Measurements from ENCODE around the gene S100A5. TPM values are rescaled to one million over a fixed set of nuclear protein-coding genes. Genes with fewer than 3 reads are reported as not detected.

The S100A5 gene
- total and polyA plus RNA-seq, 2 of the 8 experiments (the other 6 are each of a cell fraction or from before 2014, with no cell fraction given), result not detected

DNA sequence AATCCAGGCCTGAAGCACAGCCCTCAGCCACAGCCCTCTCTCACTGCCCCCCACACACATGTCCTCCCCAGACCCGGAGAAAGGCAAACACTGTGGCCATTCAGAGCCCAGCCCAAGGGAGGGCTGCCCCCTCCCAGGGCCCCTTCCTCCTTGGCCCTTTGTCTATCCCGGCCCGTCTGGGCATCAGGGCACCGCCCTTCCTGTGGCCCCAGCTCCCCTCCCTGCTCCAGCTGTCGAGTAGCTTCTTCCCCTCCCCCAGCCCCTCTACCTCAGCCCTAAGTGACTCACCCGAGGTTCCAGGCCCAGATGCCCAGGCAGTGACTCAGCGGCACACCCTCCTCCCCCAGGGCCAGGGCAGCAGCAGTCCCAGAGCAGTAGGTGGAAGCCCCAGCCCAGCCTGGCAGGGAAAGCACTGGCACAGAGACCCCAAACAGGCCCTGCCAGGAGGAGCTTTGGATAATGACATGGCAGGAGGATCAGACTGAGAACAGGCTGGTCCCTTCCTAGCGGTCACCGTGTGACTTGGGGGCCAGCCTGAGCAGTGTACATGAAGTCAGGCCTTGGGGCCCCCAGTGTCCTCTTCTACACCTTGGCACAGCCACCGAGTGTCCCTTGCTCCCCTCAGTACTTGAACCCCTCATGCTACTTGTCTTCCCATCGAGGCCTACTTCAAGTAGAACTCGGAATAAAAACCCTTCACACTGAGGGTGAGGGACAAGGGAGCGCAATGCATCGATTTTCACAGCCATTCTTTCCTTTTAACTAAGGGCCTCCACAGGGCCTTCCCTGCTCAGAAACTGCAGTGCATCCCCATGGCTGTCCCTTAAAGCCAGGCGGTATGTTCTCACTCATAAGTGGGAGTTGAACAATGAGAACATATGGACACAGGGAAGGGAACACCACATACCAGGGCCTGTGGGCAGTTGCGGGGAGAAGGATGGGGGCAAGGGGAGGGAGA, 26.0 kb upstream of the S100A5 start:
- H3K9me3 ChIP-seq (ENCODE audit: insufficient read depth in 2 of 2, low read depth in 1 of 2, low read length in 1 of 2), result no peaks in the 10 kb centered on the region
- DNase-seq (ENCODE audit: low read depth in 1 of 2, low spot score in 2 of 2), result peak; percentile 76 to 90
- H3K23ac ChIP-seq (ENCODE audit: insufficient read length), result no peak overlapping the region
- peak overlapping the region; percentile 5 to 37; a peak in 3 of 4 replicates for H3K4me2 ChIP-seq (ENCODE audit: insufficient read depth in 1 of 2, low read depth in 2 of 2, low read length in 2 of 2)
- peak overlapping the region; percentile 96 for H2BK120ac ChIP-seq (replicated peaks; ENCODE audit: low read depth, low read length)
- H2BK5ac ChIP-seq (ENCODE audit: low read depth, low read length), result peak overlapping the region; percentile 97; the same call in 1 of the 2 replicates
- CTCF ChIA-PET (ENCODE audit: partially characterized antibody), result interaction anchor here (0.6 to 4.4 kb wide), 19 partner anchors 14 to 214 kb away, joined by 3 to 20 read pairs (median 5); partner anchors contain the start of genes S100A14, S100A4, S100A5 and S100A6
- no peak overlapping the region for H3K14ac ChIP-seq (ENCODE audit: insufficient read length)
- H2BK20ac ChIP-seq (ENCODE audit: low read length), result peak overlapping the region; percentile 83; the same call in 1 of the 2 replicates
- H3K9ac ChIP-seq (replicated peaks in 1 of 4; ENCODE audit: extremely low read depth in 1 of 4, low read depth in 3 of 4, low read length in 3 of 4), result peak overlapping the region in 2 of 4 experiments; percentile 26 to 36; a peak in 3 of 7 replicates
- H3K27me3 ChIP-seq (replicated peaks in 1 of 4; ENCODE audit: control insufficient read depth in 3 of 4, extremely low read depth in 1 of 4, insufficient read depth in 3 of 4, low read length in 3 of 4), result 0 out of 7 replicates have a peak, but pooled peaks cover 0 to 4% (median 0%) of the 10 kb centered on the region in 4 experiments
- H4K8ac ChIP-seq (ENCODE audit: extremely low read depth, insufficient read depth, low read length), result peak overlapping the region; percentile 64; the same call in 1 of the 2 replicates
- no peak overlapping the region for H2AFZ ChIP-seq (ENCODE audit: low read length)
- H3K56ac ChIP-seq (replicated peaks; ENCODE audit: insufficient read length, low read depth, low read length), result peak overlapping the region; percentile 88
- H3K79me1 ChIP-seq (ENCODE audit: low read depth, low read length), result no peaks in the 10 kb centered on the region
- peak overlapping the region; percentile 34 for H4K5ac ChIP-seq (ENCODE audit: insufficient read length, low read depth, low read length)
- 48% methylated on average over 16 of the region's 16 CpGs; no CpG with 5 or more reads in 1 of the 2 experiments for WGBS, 2 experiments (ENCODE audit: extremely low coverage in 1 of 2, insufficient coverage in 1 of 2, insufficient read length in 1 of 2, insufficient replicate concordance in 2 of 2, low coverage in 1 of 2, low lambda C conversion rate in 2 of 2, missing lambda C conversion rate in 1 of 2)
- H3K4me3 ChIP-seq (ENCODE audit: extremely low read depth in 1 of 4, insufficient read depth in 2 of 4, low read depth in 3 of 4, low read length in 4 of 4), result no peak overlapping the region
- no peaks in the 10 kb centered on the region for H3K79me2 ChIP-seq (ENCODE audit: control insufficient read depth in 1 of 2, insufficient read depth in 2 of 2, low read length in 2 of 2)
- H2BK15ac ChIP-seq (ENCODE audit: low read length), result peak overlapping the region; percentile 95; the same call in 1 of the 2 replicates
- peaks cover 2% of the 10 kb centered on the region for H3K23me2 ChIP-seq (ENCODE audit: low read depth, low read length)
- no peak for FAIRE-seq
- POLR2A ChIA-PET (ENCODE audit: partially characterized antibody), result interaction anchor here (0.7 to 1.6 kb wide), 12 partner anchors 10 to 82 kb away, joined by 3 to 7 read pairs (median 4); partner anchors contain the start of genes CHTOP, S100A13, S100A16 and S100A4
- H3K18ac ChIP-seq (ENCODE audit: extremely low read depth, low read length), result peak overlapping the region; percentile 64
- H3K4ac ChIP-seq (replicated peaks; ENCODE audit: insufficient read length, low read depth, low read length), result peak overlapping the region; percentile 88
- peak overlapping the region; percentile 96 for H2AK5ac ChIP-seq (ENCODE audit: low read depth, low read length)
- no peaks in the 10 kb centered on the region for H3K36me3 ChIP-seq (ENCODE audit: control insufficient read depth in 2 of 4, insufficient read depth in 4 of 4, low read length in 3 of 4)
- H4K91ac ChIP-seq (replicated peaks; ENCODE audit: insufficient read length, low read length), result peak overlapping the region; percentile 96
- H2BK12ac ChIP-seq (ENCODE audit: low read depth, low read length), result peak overlapping the region; percentile 99
- no peaks in the 10 kb centered on the region for H4K20me1 ChIP-seq (replicated peaks in 1 of 2; ENCODE audit: control insufficient read depth in 1 of 2, insufficient read depth in 2 of 2, low read length in 2 of 2)
- peaks cover 11 to 26% (median 20%) of the 10 kb centered on the region in 4 experiments for H3K4me1 ChIP-seq (replicated peaks in 1 of 4; ENCODE audit: control insufficient read depth in 3 of 4, insufficient read depth in 4 of 4, low read length in 3 of 4)
- no peak overlapping the region for H3K27ac ChIP-seq (ENCODE audit: low read depth, low read length)
- TF ChIP-seq ZNF274 (IDR thresholded peaks at IDR 0.05; ENCODE audit: borderline replicate concordance, extremely low read depth, low read length) (no peak), SAP30 (IDR thresholded peaks at IDR 0.05; ENCODE audit: insufficient read depth, insufficient replicate concordance, low read length) (no peak), TAF7 (optimal IDR thresholded peaks at IDR 0.05; ENCODE audit: borderline replicate concordance, low read depth, low read length) (peak; percentile 49), TEAD4 (IDR thresholded peaks at IDR 0.05; ENCODE audit: low read depth, low read length) (no peak)

All from H1 (cell line).